ENCODE results near the gene C2CD4B. TPM values are rescaled to one million over a fixed set of nuclear protein-coding genes. Genes with fewer than 3 reads are reported as not detected.

The C2CD4B gene
- total RNA-seq, 2 donors from 2014 or later, result 0.76 to 1.5 TPM

DNA sequence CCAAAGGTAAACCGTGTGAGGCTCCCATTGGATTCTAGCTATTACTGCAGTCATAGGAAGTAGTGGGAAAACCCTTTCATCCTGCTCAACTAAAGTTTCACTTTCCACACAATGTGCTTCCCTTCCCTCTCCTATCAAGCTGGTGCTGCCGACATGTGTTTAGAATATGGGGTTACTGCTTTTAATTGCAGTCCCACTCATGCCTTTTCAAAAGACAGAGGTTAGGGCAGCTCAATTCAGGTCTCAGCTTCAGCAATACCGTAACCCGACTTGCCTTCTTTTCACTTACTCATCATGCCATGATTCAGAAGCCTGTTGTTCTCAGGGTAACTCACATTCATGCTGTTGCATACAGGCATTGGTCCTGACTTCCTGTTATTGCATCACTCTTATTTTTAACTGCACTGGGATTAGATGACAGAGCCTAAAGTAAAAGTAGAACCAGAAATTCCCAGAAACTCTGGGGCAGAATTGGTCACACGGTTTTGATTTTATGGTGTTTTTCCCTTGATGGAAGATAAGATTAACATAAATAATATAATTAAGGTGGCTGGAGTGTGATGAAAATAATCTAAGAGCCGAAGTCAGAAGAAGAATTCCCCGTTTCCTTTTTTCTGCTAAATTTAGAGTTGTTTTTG, 45.7 kb downstream of the C2CD4B start:
- H3K36me3 Mint-ChIP-seq (ENCODE audit: low read depth), result peaks cover 4% of the 10 kb centered on the region
- no peaks in the 10 kb centered on the region for H3K27me3 Mint-ChIP-seq
- peak overlapping the region; percentile 99 for H3K27ac Mint-ChIP-seq
- H3K4me1 Mint-ChIP-seq, result peaks cover 59% of the 10 kb centered on the region
- peaks cover 3% of the 10 kb centered on the region for H3K9me3 Mint-ChIP-seq
- ATAC-seq (replicated peaks), result peak; percentile 88
- peak overlapping the region; percentile 93 for H3K4me3 Mint-ChIP-seq

DNA sequence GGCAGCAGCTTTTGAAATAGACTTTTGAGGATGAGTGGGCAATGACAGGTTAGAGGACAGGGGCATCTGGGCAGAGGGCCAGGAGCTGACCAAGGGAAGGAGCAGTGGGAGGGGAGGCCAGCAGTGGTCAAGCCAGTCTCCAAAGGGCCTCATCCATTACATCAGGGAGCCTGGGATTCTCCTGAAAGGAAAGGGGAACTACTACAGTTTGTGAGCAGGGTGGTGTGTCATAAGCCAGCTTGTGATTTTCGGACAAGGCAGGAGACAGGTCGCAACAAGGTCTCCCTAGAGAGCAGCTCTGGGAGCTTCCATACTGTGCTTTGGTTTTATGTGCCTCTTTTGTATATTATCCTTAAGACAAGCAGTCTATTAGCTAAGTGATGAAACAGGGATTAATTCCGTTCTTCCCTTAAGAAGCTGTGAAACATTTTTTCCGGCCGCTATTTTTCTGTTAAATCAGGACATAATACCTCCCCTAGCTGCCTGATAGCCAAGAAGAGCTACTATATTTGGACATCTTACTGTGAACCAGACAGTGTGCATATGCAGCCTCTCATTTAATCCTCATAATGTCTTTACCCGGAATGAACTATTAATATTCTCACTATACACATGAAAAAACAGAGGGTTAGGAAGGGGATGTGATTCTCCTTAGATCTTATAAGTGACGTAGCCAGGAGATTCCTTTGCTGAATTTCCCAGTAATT, 46.4 kb downstream of the C2CD4B start:
- H3K9me3 Mint-ChIP-seq, result peaks cover 3% of the 10 kb centered on the region
- H3K36me3 Mint-ChIP-seq (ENCODE audit: low read depth), result peaks cover 4% of the 10 kb centered on the region
- peak overlapping the region; percentile 99 for H3K27ac Mint-ChIP-seq
- ATAC-seq (replicated peaks), result no peak
- H3K4me1 Mint-ChIP-seq, result peaks cover 56% of the 10 kb centered on the region
- H3K4me3 Mint-ChIP-seq, result peak overlapping the region; percentile 93
- no peaks in the 10 kb centered on the region for H3K27me3 Mint-ChIP-seq

DNA sequence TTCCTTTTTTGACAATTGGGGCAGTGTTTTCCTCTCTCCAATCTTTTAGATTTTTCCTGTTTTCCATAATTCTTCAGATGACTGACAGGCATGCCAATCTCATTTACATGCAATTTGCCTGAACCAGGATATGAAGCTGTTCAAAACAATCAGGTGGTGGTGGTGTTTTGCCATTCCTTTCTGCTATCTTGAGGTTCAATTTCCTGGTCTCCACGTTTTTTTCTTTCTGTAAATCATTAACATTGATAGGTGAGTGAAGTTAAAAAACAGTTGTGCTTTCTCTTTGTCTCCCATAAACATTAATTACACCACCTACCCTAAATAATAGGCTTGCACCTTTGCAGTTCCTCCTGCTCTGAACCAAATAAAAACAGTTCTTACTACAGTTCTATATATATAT, 49.2 kb downstream of the C2CD4B start:
- no peak for ATAC-seq (replicated peaks)
- no peaks in the 10 kb centered on the region for H3K36me3 Mint-ChIP-seq (ENCODE audit: low read depth)

More for the DNA sequence above, 49.2 kb downstream of the C2CD4B start:
- Mint-ChIP-seq H3K4me3 (no peak overlapping the region), H3K9me3 (no peaks in the 10 kb centered on the region), H3K27me3 (no peaks in the 10 kb centered on the region), H3K27ac (no peak overlapping the region), H3K4me1 (peaks cover 44% of the 10 kb centered on the region)

Other genes starting within 250 kb of the C2CD4B start
- gene VPS13C, start 104.8 kb downstream of the C2CD4B start, total RNA-seq, result 10 to 100 TPM; 67.0 to 85.2 TPM
- 1 to 10 TPM; 1.3 to 5.8 TPM for gene C2CD4A, start 98.3 kb downstream of the C2CD4B start, total RNA-seq
- gene TLN2, start 225.3 kb upstream of the C2CD4B start, total RNA-seq, result 1 to 10 TPM in 1 of 2 donors, under 1 TPM in 1; 0.52 to 1.8 TPM